ENCODE results near the gene KCTD20.
"Not testable (repeated sequence)": the region's sequence is repeated elsewhere in the genome, so short reads cannot be mapped to it uniquely, and the experiment has no call there.

KCTD20 gene

GRCh38 chr6:36463676-36464075 lies 20.9 kb downstream of the KCTD20 start:
- Mint-ChIP-seq H3K27ac (peak overlapping the region; percentile 11), H3K9me3 (no peaks in the 10 kb centered on the region), H3K4me1 (ENCODE audit: low read depth) (peaks cover 42% of the 10 kb centered on the region), H3K36me3 (ENCODE audit: low read depth) (peaks cover 35% of the 10 kb centered on the region), H3K4me3 (no peak overlapping the region), H3K27me3 (no peaks in the 10 kb centered on the region)
- no peak for DNase-seq

DNA sequence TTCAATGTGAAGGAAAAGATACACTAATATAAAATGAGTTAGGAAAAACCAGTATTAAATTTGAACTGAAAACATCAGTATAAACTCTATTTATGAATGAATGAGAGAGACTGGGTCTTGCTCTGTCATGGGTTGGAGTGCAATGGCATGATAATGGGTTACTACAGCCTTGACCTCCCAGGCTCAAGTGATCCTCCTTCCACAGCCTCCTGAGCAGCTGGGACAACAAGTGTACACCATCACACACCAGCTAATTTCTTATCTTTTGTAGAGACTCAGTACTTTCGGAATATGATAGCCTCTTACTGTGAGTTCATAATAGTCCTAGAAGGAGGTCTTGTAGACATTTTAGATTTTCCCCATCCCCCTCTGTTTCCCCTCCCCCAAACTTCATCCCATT lies 21.4 kb downstream of the KCTD20 start:
- Mint-ChIP-seq H3K27me3 (no peaks in the 10 kb centered on the region), H3K4me3 (no peak overlapping the region), H3K9me3 (no peaks in the 10 kb centered on the region), H3K36me3 (ENCODE audit: low read depth) (peaks cover 35% of the 10 kb centered on the region), H3K27ac (peak overlapping the region; percentile 11), H3K4me1 (ENCODE audit: low read depth) (peaks cover 46% of the 10 kb centered on the region)
- DNase-seq: no peak

DNA sequence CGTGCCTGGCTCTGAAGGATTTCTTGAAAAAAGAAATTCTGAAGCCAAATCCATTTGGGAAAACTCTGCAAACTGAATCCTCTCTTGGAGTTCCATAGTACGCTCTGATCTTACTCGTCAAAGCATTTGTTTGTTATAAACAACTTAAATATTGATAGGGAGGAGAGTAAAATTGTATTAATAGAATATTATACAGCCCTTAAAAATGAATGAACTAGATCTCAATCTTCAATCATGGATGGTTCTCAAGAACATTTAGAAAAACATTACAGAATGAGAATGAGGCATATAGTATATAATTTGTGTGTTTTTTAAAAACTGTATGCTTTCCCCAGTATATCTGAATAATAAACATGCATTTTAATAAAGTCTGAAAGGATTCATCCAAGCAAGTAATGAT lies 24.8 kb downstream of the KCTD20 start:
- H3K4me1 Mint-ChIP-seq (ENCODE audit: low read depth): peaks cover 28% of the 10 kb centered on the region
- no peak overlapping the region for H3K27ac Mint-ChIP-seq
- H3K27me3 Mint-ChIP-seq: no peaks in the 10 kb centered on the region
- H3K4me3 Mint-ChIP-seq: no peak overlapping the region
- no peaks in the 10 kb centered on the region for H3K9me3 Mint-ChIP-seq
- H3K36me3 Mint-ChIP-seq (ENCODE audit: low read depth): peaks cover 48% of the 10 kb centered on the region
- DNase-seq: no peak

DNA sequence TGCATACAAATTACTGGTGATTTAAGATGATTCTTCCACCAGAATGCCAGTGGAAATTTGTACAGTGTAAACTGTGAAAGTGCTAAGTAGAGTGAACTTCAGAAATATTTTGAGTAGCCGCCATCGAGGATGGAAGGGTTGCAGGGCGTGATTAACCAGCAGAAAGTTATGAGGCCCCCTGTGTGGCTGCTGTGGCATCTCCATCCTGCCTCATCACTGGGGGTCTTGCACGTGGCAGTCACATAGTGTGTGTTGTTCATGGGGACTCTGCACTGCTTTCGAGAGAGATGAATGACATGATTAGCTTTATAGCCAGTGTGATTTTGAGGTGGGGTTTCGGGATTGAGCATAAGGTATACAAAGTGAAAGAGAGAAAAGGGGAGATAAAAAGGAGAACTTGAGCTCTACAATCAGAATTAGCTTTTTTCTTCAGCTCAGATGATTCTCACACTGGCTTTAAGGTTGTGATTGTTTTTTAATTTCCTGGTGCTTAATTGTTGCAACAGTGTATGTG lies 26.4 kb downstream of the KCTD20 start:
- no peaks in the 10 kb centered on the region for H3K9me3 Mint-ChIP-seq
- H3K27me3 Mint-ChIP-seq: no peaks in the 10 kb centered on the region
- DNase-seq: no peak
- H3K36me3 Mint-ChIP-seq (ENCODE audit: low read depth): peaks cover 51% of the 10 kb centered on the region
- peak overlapping the region; percentile 15 for H3K27ac Mint-ChIP-seq
- peaks cover 20% of the 10 kb centered on the region for H3K4me1 Mint-ChIP-seq (ENCODE audit: low read depth)
- H3K4me3 Mint-ChIP-seq: no peak overlapping the region

GRCh38 chr6:36469946-36470345 lies 27.1 kb downstream of the KCTD20 start:
- no peaks in the 10 kb centered on the region for H3K9me3 Mint-ChIP-seq
- no peak for DNase-seq
- no peaks in the 10 kb centered on the region for H3K27me3 Mint-ChIP-seq
- peak overlapping the region; percentile 44 for H3K27ac Mint-ChIP-seq
- peaks cover 12% of the 10 kb centered on the region for H3K4me1 Mint-ChIP-seq (ENCODE audit: low read depth)
- H3K4me3 Mint-ChIP-seq: no peak overlapping the region
- H3K36me3 Mint-ChIP-seq (ENCODE audit: low read depth): peaks cover 57% of the 10 kb centered on the region

GRCh38 chr6:36478051-36478526 lies 35.3 kb downstream of the KCTD20 start:
- H3K27me3 Mint-ChIP-seq: no peaks in the 10 kb centered on the region
- peak overlapping the region; percentile 20 for H3K27ac Mint-ChIP-seq
- DNase-seq: no peak
- no peak overlapping the region for H3K4me3 Mint-ChIP-seq
- H3K9me3 Mint-ChIP-seq: no peaks in the 10 kb centered on the region
- H3K4me1 Mint-ChIP-seq (ENCODE audit: low read depth): peaks cover 13% of the 10 kb centered on the region
- peaks cover 79% of the 10 kb centered on the region for H3K36me3 Mint-ChIP-seq (ENCODE audit: low read depth)

DNA sequence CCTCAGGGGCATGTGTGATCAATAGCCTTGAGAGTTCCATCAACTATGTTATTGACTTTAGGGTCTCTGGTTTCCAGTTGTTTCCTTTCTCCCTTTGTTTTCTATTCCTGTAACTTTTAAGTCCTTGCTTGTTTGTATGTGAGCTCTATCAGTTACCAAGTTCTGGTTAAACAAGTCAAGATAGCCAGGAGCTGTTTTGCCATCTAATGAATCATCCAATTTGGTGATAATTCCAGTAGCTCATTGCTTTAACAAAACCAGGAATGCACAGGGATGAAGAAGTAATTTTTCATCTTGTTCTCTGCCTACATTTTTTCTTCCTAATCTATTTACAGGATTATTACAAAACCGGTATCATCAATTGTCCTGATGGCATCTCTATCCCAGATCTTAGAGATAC lies 36.5 kb downstream of the KCTD20 start:
- Mint-ChIP-seq H3K4me1 (ENCODE audit: low read depth) (peaks cover 12% of the 10 kb centered on the region), H3K27ac (peak overlapping the region; percentile 20), H3K27me3 (no peaks in the 10 kb centered on the region), H3K9me3 (no peaks in the 10 kb centered on the region), H3K36me3 (ENCODE audit: low read depth) (peaks cover 84% of the 10 kb centered on the region), H3K4me3 (no peak overlapping the region)
- no peak for DNase-seq

- peaks cover 96% of the 10 kb centered on the region for H3K36me3 Mint-ChIP-seq (ENCODE audit: low read depth)
- not testable (repeated sequence) for H3K9me3 Mint-ChIP-seq; H3K4me1 Mint-ChIP-seq (ENCODE audit: low read depth); DNase-seq; H3K27me3 Mint-ChIP-seq; H3K27ac Mint-ChIP-seq; H3K4me3 Mint-ChIP-seq
These were observed 40.5 kb downstream of the KCTD20 start for GRCh38 chr6:36483326-36483725.

GRCh38 chr6:36484736-36485135 lies 41.9 kb downstream of the KCTD20 start:
- Mint-ChIP-seq H3K9me3 (no peaks in the 10 kb centered on the region), H3K4me3 (no peak overlapping the region)

DNA sequence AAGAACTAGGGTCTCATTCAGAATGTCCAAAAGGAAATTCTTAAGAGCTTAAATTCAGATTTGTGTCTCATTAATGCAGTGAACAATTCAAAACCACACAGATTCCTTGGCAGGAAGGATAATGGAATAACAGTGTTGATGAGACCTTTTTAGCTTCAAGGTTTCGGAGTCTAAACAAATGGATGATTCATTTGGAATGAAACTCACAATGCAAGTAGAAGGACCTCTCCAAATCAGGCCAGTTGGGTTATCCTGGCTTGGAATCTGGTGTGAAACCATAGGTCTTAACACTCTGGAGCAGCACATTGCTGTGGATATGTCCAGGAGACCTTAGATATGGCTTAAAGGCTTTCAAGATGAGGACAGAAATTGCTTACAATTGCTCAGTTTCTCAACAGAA lies 44.9 kb downstream of the KCTD20 start:
- Mint-ChIP-seq H3K4me3 (no peak overlapping the region), H3K27ac (peak overlapping the region; percentile 11), H3K9me3 (no peaks in the 10 kb centered on the region), H3K4me1 (ENCODE audit: low read depth) (peaks cover 7% of the 10 kb centered on the region), H3K27me3 (no peaks in the 10 kb centered on the region), H3K36me3 (ENCODE audit: low read depth) (peaks cover 90% of the 10 kb centered on the region)
- DNase-seq: no peak

More at GRCh38 chr6:36484736-36485135, 41.9 kb downstream of the KCTD20 start:
- Mint-ChIP-seq H3K27me3 (no peaks in the 10 kb centered on the region), H3K36me3 (ENCODE audit: low read depth) (peaks cover 97% of the 10 kb centered on the region), H3K27ac (no peak overlapping the region), H3K4me1 (ENCODE audit: low read depth) (no peaks in the 10 kb centered on the region)
- no peak for DNase-seq

DNA sequence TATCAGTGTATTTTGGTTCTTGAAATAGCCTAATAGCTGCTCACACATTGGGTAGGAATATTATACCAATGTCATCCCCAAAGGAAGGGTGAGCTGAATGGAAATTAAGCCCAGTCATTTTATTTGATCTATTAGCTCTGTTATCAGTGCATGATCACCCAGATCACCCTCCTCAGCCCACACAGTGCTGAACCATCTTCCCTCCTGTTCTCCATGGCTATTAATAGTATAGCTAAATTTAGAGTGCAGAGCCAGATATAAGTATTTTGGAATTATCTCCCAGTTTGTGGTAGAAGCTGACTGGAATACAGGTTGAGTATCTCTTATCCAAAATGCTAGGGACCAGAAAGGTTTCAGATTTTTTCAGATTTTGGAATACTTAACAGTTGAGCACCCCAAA lies 45.4 kb downstream of the KCTD20 start:
- peaks cover 10% of the 10 kb centered on the region for H3K4me1 Mint-ChIP-seq (ENCODE audit: low read depth)

GRCh38 chr6:36489426-36489825 lies 46.6 kb downstream of the KCTD20 start:
- peaks cover 21% of the 10 kb centered on the region for H3K4me1 Mint-ChIP-seq (ENCODE audit: low read depth)
- no peak for DNase-seq
- H3K27ac Mint-ChIP-seq: peak overlapping the region; percentile 39
- H3K27me3 Mint-ChIP-seq: no peaks in the 10 kb centered on the region
- peaks cover 91% of the 10 kb centered on the region for H3K36me3 Mint-ChIP-seq (ENCODE audit: low read depth)
- H3K9me3 Mint-ChIP-seq: no peaks in the 10 kb centered on the region
- H3K4me3 Mint-ChIP-seq: no peak overlapping the region

More for the DNA sequence above, 45.4 kb downstream of the KCTD20 start:
- no peaks in the 10 kb centered on the region for H3K27me3 Mint-ChIP-seq
- H3K36me3 Mint-ChIP-seq (ENCODE audit: low read depth): peaks cover 91% of the 10 kb centered on the region
- H3K9me3 Mint-ChIP-seq: no peaks in the 10 kb centered on the region
- H3K27ac Mint-ChIP-seq: peak overlapping the region; percentile 11
- DNase-seq: no peak
- no peak overlapping the region for H3K4me3 Mint-ChIP-seq

GRCh38 chr6:36491378-36491965 lies 48.7 kb downstream of the KCTD20 start:
- no peak for DNase-seq
- no peaks in the 10 kb centered on the region for H3K27me3 Mint-ChIP-seq
- no peak overlapping the region for H3K4me3 Mint-ChIP-seq
- peak overlapping the region; percentile 35 for H3K27ac Mint-ChIP-seq
- no peaks in the 10 kb centered on the region for H3K9me3 Mint-ChIP-seq
- H3K36me3 Mint-ChIP-seq (ENCODE audit: low read depth): peaks cover 91% of the 10 kb centered on the region
- peaks cover 37% of the 10 kb centered on the region for H3K4me1 Mint-ChIP-seq (ENCODE audit: low read depth)

DNA sequence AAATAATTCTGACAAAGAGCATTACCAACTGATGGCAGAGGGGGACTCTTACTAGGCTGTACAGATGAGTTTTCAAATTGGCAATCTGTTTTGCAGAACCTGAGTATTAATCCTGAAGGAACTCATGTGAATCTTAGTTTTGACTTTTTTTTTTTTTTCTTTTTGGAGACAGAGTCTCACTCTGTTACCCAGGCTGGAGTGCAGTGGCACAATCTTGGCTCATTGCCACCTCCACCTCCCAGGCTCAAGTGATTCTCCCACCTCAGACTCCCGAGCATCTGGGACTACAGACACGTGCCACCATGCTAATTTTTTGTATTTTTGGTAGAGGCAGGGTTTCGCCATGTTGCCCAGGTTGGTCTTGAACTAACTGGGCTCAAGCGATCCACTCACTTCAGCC lies 49.3 kb downstream of the KCTD20 start:
- Mint-ChIP-seq H3K4me1 (ENCODE audit: low read depth) (peaks cover 41% of the 10 kb centered on the region), H3K36me3 (ENCODE audit: low read depth) (peaks cover 91% of the 10 kb centered on the region), H3K27me3 (no peaks in the 10 kb centered on the region), H3K4me3 (no peak overlapping the region), H3K9me3 (no peaks in the 10 kb centered on the region), H3K27ac (peak overlapping the region; percentile 73)
- DNase-seq: no peak

GRCh38 chr6:36492621-36493020 lies 49.8 kb downstream of the KCTD20 start:
- DNase-seq: no peak
- Mint-ChIP-seq H3K9me3 (no peaks in the 10 kb centered on the region), H3K4me1 (ENCODE audit: low read depth) (peaks cover 44% of the 10 kb centered on the region), H3K27ac (peak overlapping the region; percentile 73), H3K27me3 (no peaks in the 10 kb centered on the region), H3K36me3 (ENCODE audit: low read depth) (peaks cover 91% of the 10 kb centered on the region), H3K4me3 (no peak overlapping the region)
